ENCODE data around the gene LCN15.

DNA sequence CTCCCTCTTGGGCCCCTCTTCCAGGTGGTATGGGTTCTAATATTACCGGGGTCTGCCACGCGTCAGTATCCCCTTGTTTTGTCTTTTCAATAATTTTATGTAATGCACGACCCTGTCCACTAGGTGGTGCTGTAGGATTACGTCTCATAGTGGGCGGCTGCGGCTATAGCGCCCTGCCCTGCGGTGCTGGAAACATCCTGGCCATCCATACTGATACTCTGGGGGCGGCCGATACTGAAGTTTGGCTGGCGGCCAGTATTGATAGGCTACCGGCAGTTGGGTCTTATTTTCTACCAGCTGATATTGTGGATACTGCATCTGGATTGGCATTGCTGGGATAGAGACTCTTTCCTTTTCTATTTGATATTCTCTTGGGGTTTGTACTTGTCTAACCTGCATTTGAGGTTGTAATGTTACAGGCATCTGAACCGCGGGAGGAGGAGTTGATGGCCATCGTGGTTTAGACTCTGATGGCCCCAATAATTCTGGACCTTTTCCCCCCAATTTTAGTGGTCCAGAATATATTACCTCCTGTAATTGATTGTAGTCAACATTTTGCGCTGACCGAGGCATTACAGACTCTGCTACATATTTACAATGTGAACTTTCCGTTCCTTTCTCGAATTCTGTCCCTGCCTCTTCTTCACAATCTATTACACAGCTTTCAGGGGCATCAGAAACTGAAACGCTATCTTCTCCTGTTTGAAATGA lies 23.5 kb upstream of the LCN15 start:
- TF ChIP-seq, protein P1, sequence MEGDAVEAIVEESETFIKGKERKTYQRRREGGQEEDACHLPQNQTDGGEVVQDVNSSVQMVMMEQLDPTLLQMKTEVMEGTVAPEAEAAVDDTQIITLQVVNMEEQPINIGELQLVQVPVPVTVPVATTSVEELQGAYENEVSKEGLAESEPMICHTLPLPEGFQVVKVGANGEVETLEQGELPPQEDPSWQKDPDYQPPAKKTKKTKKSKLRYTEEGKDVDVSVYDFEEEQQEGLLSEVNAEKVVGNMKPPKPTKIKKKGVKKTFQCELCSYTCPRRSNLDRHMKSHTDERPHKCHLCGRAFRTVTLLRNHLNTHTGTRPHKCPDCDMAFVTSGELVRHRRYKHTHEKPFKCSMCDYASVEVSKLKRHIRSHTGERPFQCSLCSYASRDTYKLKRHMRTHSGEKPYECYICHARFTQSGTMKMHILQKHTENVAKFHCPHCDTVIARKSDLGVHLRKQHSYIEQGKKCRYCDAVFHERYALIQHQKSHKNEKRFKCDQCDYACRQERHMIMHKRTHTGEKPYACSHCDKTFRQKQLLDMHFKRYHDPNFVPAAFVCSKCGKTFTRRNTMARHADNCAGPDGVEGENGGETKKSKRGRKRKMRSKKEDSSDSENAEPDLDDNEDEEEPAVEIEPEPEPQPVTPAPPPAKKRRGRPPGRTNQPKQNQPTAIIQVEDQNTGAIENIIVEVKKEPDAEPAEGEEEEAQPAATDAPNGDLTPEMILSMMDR (IDR thresholded peaks at IDR 0.05; ENCODE audit: low read depth, low read length, missing input control): peak; percentile 83
- no peak for TF ChIP-seq MAX (IDR thresholded peaks at IDR 0.05)
- TF ChIP-seq, protein P2, sequence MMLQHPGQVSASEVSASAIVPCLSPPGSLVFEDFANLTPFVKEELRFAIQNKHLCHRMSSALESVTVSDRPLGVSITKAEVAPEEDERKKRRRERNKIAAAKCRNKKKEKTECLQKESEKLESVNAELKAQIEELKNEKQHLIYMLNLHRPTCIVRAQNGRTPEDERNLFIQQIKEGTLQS (IDR thresholded peaks at IDR 0.05): no peak
- no peak for TF ChIP-seq TAF1 (conservative IDR thresholded peaks at IDR 0.05)
- no peak for TF ChIP-seq REST (IDR thresholded peaks at IDR 0.05)
- TF ChIP-seq ZBTB33 (IDR thresholded peaks at IDR 0.05): no peak
- TF ChIP-seq EGR1 (IDR thresholded peaks at IDR 0.05; ENCODE audit: low read depth in 2 of 2): peak in 1 of 2 donors; percentile 32
- TF ChIP-seq RAD21 (IDR thresholded peaks at IDR 0.05): peak; percentile 93 to 95
- no peak for TF ChIP-seq GABPA (IDR thresholded peaks at IDR 0.05 in 1 of 2, conservative IDR thresholded peaks at IDR 0.05 in 1 of 2)

All from liver (tissue), 3 donors.